Activated CD4-positive, alpha-beta T cell treated with anti-CD3 and anti-CD28 coated beads, Interleukin-2, amount 50 U/mL, for 4 hours (primary cell): ENCODE measurements around the gene SELENOS.

Experiments used
- DNase-seq, 2 experiments: peaks; one replicate each; pipeline ENCODE4 v3.0.0-alpha.2; 2020

The SELENOS gene

GRCh38 chr15:101276501-101277037, 716 bp downstream of the SELENOS start:
- no peak for DNase-seq

- DNase-seq: no peak
These were observed 2.3 kb downstream of the SELENOS start for GRCh38 chr15:101275018-101275417.

- DNase-seq: no peak
These were observed 3.8 kb downstream of the SELENOS start for GRCh38 chr15:101273534-101273933.

GRCh38 chr15:101272584-101272983, 4.7 kb downstream of the SELENOS start:
- DNase-seq: no peak

GRCh38 chr15:101269479-101270223, 7.6 kb downstream of the SELENOS start:
- DNase-seq: no peak

GRCh38 chr15:101267320-101268104, 9.8 kb downstream of the SELENOS start:
- DNase-seq: no peak

GRCh38 chr15:101266787-101267186, 10.5 kb downstream of the SELENOS start:
- DNase-seq: no peak

- no peak for DNase-seq
These were observed 11.3 kb downstream of the SELENOS start for GRCh38 chr15:101266034-101266433.

- no peak for DNase-seq
These were observed 12.2 kb downstream of the SELENOS start for GRCh38 chr15:101264911-101265641.

GRCh38 chr15:101264011-101264410, 13.3 kb downstream of the SELENOS start:
- DNase-seq: no peak

GRCh38 chr15:101262551-101262950, 14.7 kb downstream of the SELENOS start:
- DNase-seq: no peak

GRCh38 chr15:101258238-101259144, 18.8 kb downstream of the SELENOS start:
- peak; percentile 42 to 47 for DNase-seq

GRCh38 chr15:101256757-101257156, 20.5 kb downstream of the SELENOS start:
- DNase-seq: no peak

- DNase-seq: no peak
These were observed 21.6 kb downstream of the SELENOS start for GRCh38 chr15:101255615-101256241.

GRCh38 chr15:101255051-101255395, 22.3 kb downstream of the SELENOS start:
- no peak for DNase-seq

- no peak for DNase-seq
These were observed 22.9 kb downstream of the SELENOS start for GRCh38 chr15:101254157-101255050.

GRCh38 chr15:101252836-101253235, 24.4 kb downstream of the SELENOS start:
- no peak for DNase-seq

GRCh38 chr15:101251830-101252820, 25.2 kb downstream of the SELENOS start, which contains the start of gene CHSY1:
Gene CHSY1, minus strand, starts transcription at chr15:101252048. Its CDS starts 592 bp downstream, at chr15:101251456.
- peak; percentile 75 to 78 for DNase-seq
